Measurements from ENCODE around the gene SNX7. TPM values are rescaled to one million over a fixed set of nuclear protein-coding genes. Genes with fewer than 3 reads are reported as not detected.
A peak's percentile ranks its signal among the peaks of the same experiment; 100 is the strongest.

The SNX7 gene
- polyA plus RNA-seq, 3 donors: 28.5 to 46.1 (median 32.1) TPM

DNA sequence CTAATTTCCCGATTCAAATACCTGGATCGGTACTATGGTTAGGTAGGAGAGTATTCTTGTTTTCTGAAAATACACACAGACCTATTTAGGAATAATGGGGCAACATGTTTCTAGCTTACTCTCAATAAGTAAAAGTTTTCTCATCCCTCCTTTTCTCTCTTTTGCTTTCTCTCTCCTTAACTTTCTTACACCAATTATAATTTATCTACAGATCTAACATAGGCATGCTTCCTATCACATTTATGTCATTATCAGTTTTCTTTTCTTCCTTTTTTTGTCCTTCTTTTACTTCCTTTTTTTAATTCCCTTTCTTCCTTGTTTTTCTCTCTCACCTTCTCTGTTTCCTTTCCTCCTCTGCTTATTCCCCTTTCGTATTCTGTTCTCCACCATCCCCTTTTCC, 20.3 kb downstream of the SNX7 start:
- DNase-seq (ENCODE audit: extremely low read depth in 1 of 11, low read depth in 9 of 11, low spot score in 4 of 11): no peak

DNA sequence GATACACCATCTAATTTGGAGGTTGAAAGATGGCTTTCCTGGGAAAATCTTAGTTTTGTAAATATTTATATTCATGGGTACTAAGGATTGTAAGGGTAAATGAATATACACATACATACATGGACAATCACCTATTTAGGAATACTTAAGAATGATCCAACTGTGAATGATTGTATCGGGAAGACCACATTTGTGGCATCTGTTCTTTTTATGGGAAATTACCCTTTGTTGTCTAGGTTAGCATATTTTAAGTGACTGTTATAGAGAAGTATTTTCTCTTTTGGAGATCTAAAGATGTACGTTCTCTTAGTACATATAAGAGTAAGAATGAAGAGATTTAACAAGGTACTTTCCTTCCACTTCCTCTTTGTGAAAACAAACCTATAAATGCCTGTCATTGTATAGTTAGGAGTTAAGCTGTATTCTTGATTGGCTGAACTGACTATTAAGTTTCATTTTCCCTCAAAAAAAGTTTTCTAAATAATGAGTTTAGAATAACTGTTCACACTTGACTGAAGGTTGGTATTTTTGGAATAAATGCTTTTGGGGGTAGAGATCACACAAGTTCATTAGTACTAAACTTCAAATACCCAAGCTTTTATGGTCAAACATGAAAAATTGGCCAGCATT, 26.7 kb downstream of the SNX7 start:
- DNase-seq (ENCODE audit: extremely low read depth in 1 of 11, low read depth in 9 of 11, low spot score in 4 of 11): no peak

DNA sequence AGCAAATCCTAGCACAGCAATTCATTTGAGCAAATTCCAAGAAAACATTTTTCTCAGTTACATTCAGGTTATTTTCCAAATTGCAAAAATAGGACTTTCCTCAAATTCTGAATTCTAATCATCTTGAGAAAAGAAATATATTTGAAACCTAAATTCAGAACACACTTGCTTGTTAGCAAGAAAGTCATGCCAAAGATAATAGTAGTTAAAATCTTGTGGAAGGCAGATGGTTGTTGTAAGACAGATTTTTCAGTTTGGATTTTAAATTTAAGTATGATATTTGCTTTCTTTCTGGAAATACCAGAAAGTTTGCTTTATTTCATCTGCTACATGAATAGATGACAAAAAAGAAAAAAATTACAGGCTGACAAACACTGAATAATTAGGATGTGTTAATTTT, 29.1 kb downstream of the SNX7 start:
- DNase-seq (ENCODE audit: extremely low read depth in 1 of 11, low read depth in 9 of 11, low spot score in 4 of 11): no peak

DNA sequence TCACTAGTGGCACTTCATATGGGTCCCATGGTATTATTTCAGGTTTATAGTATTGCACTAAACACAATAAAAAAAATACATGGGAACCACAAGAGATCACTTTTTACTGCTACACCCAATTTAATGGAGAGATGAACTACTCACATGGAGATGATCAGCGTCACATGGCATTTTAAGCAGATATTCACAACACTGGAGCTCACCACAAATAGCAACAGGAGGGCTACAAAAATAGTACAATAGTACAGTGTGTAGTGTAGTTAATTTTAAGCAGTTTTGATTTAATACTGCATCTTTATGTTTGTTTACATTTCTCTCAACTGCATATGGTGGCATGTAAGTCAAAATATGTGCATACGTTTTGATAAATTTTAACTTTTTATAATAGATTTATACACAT, 31.0 kb downstream of the SNX7 start:
- DNase-seq (ENCODE audit: extremely low read depth in 1 of 11, low read depth in 9 of 11, low spot score in 4 of 11): no peak

DNA sequence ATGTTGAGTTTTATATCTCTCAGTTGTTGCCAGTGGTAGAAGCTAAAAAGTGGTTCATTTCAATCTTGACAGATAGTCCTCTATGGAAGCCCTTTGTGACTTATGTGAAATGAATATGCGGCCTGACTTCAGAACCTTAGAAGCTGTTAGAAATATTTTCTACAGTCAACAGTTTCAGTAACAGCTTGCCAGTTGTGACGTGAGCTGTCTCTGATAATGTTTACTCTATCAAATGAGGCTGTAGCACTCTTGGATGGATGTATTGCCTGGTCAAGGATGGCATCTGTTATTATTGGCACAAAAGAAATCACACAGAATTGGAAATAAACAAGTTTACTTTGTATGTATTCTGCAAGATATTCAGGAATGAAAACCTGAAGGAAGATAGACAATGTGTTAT, 31.9 kb downstream of the SNX7 start:
- DNase-seq (ENCODE audit: extremely low read depth in 1 of 11, low read depth in 9 of 11, low spot score in 4 of 11): no peak

DNA sequence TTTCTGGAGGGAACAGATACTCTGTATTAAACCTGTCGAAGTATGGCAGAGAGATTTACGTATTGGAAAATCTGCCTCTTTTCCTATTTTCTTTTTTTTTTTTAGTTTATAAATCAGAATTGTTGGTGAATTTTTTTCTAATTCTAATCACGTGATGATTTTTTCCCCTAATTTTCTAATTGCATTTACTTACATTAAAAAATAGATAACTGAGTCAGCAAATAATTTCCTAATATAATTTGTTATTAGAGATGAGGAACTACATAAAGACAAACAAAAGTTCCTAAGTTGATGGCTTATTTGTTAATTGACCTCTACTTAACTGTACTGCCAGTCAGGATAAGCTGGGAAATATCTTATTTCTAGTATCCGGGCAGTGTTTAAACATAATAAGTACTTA, 34.6 kb downstream of the SNX7 start:
- DNase-seq (ENCODE audit: extremely low read depth in 1 of 11, low read depth in 9 of 11, low spot score in 4 of 11): no peak

DNA sequence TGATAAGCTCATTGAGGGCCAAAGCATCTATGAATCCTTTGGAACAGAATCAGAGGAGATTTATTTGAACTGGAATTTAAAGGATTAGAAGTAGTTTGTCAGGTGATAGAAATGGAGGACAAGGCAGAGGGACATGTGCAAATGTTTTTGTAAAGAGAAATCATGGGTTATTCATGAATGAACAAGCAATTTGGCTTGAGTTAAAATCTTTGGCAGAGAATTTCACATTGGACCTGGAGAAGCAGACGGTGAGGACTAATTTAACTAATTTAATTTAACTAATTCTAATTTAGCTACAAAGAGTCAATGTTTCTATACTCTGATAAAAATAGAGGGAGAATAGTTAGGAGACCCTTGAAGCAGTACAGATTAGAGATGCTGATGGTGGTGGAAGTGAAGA, 36.3 kb downstream of the SNX7 start:
- no peak for DNase-seq (ENCODE audit: extremely low read depth in 1 of 11, low read depth in 9 of 11, low spot score in 4 of 11)

DNA sequence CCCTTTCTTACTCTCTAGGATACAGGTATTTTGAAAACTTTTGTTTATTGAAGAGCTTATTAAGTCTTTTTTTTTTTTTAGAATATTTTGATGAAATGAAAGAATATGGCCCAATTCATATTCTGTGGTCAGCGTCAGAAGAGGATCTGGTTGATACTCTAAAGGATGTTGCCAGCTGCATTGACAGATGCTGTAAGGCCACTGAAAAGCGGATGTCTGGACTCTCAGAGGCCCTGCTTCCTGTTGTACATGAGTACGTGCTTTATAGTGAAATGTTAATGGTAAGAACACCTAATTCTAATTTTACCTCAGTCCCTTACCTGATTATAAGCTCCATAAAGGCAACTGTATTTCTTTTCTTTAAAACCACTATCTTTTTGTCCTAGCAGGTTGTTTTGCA, 37.1 kb downstream of the SNX7 start:
- DNase-seq (ENCODE audit: extremely low read depth in 1 of 11, low read depth in 9 of 11, low spot score in 4 of 11): no peak

DNA sequence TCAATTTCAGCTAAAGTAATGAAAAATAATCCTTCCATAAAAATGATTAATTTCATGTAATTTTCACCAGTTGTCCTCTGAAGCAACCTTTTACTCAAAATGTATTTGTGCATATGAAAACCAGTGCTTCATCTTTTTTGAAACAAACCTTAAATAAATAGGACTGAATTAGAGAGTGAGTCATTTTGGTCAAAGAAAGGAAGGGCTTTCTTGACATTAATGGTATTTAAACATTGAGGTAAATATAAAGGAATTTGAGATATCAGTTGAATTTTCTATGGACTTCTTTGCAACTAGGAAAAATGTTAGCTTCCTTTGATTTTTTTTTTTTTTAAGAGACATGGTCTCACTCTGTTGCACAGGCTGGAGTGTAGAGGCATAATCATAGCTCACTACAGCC, 38.7 kb downstream of the SNX7 start:
- DNase-seq (ENCODE audit: extremely low read depth in 1 of 11, low read depth in 9 of 11, low spot score in 4 of 11): no peak

DNA sequence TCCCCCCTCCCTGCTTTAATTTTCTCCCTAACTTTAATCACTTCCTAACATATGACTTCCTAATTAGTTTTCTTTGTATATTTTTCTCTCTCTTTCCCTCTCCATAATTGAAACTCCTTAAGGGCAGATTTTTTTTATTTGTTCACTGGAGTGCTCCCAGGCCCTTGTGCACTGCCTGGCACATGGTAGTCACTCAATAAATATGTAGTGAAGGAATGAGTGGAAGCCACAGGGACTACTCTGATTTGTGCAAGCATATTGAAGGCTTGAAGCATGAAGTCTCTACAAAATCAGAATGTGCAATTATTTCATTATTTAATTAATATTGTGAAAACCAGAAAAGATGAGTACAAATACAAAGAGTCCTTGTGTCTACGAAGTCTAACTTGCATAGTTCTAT, 41.5 kb downstream of the SNX7 start:
- DNase-seq (ENCODE audit: extremely low read depth in 1 of 11, low read depth in 9 of 11, low spot score in 4 of 11): no peak

DNA sequence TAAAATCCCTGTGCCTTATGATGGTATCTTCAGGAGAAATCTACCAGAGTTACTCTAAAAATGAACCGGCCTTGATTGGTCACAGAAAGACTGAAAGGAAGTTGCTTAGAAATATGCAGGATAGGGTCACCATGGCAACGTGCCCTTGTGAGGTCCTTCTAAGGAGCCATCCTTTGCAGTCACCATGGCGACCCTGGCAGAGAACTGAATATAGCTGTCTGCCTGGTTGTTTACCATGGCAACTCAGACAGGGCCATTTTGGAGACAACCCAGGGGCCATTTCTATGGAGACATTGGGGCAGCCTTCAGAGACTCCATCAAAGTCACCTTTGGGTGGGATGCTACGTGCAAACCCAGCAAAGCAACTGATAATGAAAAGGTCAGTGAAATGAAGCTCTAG, 43.0 kb downstream of the SNX7 start:
- DNase-seq (ENCODE audit: extremely low read depth in 1 of 11, low read depth in 9 of 11, low spot score in 4 of 11): no peak

DNA sequence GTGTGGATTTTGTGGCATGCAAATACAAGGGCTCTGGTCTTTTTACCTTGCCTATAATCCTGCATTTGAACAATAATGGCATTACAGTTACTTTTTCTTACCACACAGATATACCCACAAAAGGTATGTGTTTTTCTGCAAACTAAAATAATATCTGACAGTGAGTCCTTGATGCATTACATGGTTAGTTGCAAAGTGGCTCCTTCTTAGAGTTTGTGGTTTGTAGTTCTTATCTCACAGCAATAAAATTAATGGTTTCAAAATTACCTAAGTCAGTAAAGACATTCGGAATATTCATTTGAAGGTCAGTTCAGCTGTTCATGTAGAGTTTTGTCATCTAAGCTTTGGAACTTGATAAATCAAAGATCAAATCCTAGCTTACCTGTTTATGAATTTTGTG, 43.5 kb downstream of the SNX7 start:
- no peak for DNase-seq (ENCODE audit: extremely low read depth in 1 of 11, low read depth in 9 of 11, low spot score in 4 of 11)

DNA sequence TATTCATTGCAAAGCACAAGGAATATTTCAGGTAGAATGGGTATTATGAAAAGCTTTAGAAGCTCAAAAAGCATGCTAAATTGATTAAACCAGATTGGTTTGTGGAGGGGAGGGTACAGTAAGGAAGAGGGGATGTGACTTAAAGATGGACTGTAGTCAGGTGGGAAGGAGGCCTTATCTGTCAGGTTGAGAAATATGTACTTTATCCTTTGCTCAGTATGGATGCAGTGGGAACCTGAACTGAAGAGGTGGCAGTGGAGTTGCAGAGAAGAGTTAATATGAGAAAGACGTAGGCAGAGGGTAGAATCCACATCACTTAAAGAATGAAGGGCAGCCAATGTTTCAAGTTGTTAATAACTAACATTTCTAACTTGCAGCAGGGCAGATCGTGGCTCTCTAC, 44.1 kb downstream of the SNX7 start:
- peak in 1 of 11 donors; percentile 4 for DNase-seq (ENCODE audit: extremely low read depth in 1 of 11, low read depth in 9 of 11, low spot score in 4 of 11)

DNA sequence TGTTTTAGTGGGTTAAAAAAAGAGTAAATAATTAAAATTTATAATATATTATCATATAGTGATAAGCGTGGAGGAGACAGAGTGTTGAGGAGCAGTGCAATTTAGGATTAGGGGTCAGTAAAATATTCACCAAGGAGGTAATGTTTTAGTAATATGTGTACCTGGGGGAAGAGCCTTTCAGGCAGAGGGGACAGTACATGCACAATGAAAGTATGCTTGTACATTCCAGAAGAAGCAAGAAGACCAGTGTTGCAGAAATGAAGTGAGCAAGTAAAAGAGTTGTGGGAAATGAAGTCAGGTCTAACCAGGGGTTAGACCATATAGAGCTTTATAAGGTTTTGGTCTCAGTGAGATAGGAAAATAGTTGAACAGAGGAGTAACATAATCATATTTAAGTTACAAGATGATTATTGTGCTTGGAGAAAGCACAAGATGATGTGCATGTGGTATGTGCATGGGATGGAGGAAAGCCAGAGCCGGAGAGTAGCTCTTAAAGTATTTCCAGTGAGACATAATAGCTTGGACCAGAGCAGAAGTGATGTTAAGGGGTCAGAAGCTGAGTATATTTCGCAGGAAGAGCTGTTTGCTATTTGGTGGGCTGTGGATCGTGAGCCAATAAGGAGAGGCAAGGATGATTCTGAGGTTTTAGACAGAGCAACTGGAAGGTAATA, 44.8 kb downstream of the SNX7 start:
- no peak for DNase-seq (ENCODE audit: extremely low read depth in 1 of 11, low read depth in 9 of 11, low spot score in 4 of 11)

DNA sequence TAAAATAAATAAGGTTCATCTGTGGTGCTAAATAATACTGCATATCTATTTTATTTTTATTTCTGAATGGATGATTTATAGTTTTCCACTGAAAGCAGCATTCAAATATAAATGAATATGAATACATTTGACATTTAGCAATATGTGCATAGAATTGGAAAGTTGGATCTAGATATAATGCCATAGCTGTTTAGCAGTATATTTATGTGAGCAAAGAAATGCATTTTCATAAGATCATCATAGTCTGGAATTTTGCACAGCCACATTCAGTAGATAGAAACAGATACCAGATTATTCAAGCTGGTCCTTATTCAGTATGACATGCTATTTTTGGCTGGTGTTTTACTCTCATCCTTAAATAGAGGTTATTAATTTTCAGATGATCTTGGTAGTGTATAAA, 46.0 kb downstream of the SNX7 start:
- DNase-seq (ENCODE audit: extremely low read depth in 1 of 11, low read depth in 9 of 11, low spot score in 4 of 11): no peak

DNA sequence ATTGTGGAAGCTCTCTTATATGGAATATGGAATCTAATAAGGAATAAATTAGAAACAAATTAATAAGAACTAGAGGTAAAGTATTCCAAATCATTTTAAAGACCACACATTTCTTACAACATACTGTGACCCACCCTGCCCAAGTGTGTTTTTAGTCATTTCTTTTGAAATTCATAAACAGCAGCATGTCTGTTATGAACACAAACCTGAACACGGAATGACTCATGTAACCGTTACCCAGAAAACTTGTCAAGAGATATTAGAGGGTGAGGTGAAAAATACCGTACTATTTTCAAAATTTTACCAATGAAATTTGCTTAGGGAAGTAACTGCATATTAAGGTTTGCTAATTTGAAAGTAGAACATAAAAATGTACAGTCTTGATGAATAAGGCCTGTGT, 48.4 kb downstream of the SNX7 start:
- no peak for DNase-seq (ENCODE audit: extremely low read depth in 1 of 11, low read depth in 9 of 11, low spot score in 4 of 11)

DNA sequence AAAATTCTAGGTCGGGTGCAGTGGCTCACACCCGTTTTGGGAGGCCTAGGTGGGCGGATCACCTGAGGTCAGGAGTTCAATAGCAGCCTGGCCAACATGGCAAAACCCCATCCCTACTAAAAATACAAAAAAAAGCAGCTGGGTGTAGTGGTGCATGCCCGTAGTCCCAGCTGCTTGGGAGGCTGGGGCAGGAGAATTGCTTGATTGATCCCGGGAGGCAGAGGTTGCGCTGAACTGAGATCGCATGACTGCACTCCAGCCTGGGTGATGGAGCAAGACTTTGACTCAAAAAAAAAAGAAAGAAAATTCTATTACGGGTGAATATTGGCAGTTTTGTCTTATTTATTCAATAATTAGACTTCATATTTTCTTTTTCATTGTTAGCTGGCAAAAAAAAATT, 62.1 kb downstream of the SNX7 start:
- DNase-seq (ENCODE audit: extremely low read depth in 1 of 11, low read depth in 9 of 11, low spot score in 4 of 11): no peak

DNA sequence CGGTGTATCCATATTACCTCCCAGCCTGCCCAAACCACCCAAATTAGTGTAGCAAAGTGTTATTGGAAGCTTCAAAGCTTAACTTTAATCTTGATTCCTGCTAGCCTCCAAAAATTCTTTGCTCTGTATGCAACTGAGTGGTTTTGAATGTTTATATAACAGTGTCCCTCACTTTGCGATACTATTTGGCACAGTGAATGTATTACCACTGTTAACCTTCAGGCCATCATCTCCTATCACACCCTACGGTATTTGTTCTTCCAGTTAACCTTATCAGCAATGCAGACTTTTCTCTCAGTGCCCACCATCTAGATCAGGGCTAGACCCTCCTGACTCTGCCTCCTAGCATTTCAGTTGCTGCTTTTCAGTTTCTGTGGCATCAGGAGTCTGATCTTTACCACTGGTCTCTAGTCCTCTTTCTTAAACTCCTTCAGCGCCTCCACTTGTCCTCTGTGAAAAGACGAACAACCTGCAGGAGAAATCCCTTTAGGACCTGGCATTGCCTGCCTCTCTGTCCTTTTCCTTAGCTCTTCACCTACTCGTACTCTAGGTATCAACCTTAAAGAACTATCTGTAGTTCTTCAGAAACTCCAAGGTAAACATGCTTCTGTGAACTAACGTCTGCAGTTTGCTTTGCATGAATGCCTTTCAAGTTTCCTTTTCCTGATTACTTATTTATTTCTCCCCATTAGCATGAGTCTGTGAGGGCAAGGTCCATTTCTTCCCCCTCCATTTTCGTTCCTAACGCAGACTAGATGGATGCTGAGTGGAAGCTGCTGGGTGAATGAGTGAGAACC, 71.7 kb downstream of the SNX7 start:
- peak in 10 of 11 donors; percentile 6 to 56 (median 22) for DNase-seq (ENCODE audit: extremely low read depth in 1 of 11, low read depth in 9 of 11, low spot score in 4 of 11)

DNA sequence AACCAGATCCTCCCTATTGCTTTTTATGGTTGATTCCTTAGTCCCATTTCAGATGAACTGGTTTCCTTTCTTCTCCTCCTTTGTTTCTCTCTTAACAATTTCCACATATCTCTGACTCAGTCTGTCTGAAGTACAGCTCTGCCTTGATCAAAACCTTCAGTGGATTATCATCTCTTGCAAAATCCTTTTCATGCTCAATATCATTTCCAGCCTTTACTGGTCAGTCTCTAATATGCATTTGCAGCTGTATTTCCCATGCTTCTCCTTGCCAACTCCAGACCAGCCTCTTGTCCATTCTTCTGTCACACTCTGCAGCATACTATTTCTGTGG, 72.2 kb downstream of the SNX7 start:
- no peak for DNase-seq (ENCODE audit: extremely low read depth in 1 of 11, low read depth in 9 of 11, low spot score in 4 of 11)

DNA sequence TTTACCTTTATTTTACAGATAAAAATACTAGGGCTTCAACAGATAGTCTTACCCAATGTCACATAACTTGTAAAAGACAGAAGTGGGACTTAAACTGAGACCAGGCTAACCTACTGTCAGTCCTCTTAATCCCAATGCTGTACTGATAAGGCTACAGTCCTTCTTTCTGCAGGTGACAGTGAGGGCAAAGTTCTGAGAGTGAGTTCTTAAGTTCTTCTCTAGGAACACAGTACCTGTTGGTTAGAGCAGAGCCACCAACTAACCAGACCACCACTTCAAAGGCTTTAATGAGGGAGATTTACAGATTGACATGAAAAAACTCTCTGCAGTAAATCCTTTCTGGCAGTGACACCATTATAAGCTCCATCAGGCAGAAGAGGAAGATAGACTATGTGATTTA, 74.2 kb downstream of the SNX7 start:
- peak in 1 of 11 donors; percentile 9 for DNase-seq (ENCODE audit: extremely low read depth in 1 of 11, low read depth in 9 of 11, low spot score in 4 of 11)

DNA sequence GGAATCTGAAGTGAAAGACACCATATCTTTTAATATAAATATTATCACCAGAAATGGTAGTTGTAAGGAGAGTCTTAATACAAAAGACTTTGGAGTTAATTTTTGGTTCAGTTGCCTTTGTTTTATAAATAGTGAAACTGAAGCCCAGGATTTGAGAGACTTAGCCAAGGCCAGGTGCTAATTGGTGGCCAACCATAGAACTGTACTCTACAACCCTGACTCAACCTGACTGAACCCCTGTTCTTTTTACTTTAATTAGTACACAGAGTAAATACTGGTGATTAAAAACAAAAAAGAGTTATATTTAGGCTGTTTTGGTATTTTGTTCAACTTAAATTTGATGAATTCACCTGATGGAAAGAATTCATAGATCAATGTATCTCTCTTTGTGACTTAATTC, 76.3 kb downstream of the SNX7 start:
- DNase-seq (ENCODE audit: extremely low read depth in 1 of 11, low read depth in 9 of 11, low spot score in 4 of 11): no peak

Data from renal cortex interstitium (tissue), 11 donors.